HG03442 (cell line): Measurements from ENCODE around the gene SPN.
"Not testable (repeated sequence)": the region's sequence is repeated elsewhere in the genome, so short reads cannot be mapped to it uniquely, and the experiment has no call there.

Source experiments
- ATAC-seq: cut with Tn5 transposase; IDR thresholded peaks from one replicate; pipeline ENCODE4 v1.9.1; 2021; ENCODE audit warnings: mild to moderate bottlenecking, moderate library complexity; ENCODE audit not compliant: unreplicated experiment

SPN gene, protein sequence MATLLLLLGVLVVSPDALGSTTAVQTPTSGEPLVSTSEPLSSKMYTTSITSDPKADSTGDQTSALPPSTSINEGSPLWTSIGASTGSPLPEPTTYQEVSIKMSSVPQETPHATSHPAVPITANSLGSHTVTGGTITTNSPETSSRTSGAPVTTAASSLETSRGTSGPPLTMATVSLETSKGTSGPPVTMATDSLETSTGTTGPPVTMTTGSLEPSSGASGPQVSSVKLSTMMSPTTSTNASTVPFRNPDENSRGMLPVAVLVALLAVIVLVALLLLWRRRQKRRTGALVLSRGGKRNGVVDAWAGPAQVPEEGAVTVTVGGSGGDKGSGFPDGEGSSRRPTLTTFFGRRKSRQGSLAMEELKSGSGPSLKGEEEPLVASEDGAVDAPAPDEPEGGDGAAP

GRCh38 chr16:29663016-29663806 lies at the start of gene SPN:
Gene SPN, plus strand, starts transcription at chr16:29663247. Its CDS starts 482 bp downstream, at chr16:29663729.
- no peak for ATAC-seq

DNA sequence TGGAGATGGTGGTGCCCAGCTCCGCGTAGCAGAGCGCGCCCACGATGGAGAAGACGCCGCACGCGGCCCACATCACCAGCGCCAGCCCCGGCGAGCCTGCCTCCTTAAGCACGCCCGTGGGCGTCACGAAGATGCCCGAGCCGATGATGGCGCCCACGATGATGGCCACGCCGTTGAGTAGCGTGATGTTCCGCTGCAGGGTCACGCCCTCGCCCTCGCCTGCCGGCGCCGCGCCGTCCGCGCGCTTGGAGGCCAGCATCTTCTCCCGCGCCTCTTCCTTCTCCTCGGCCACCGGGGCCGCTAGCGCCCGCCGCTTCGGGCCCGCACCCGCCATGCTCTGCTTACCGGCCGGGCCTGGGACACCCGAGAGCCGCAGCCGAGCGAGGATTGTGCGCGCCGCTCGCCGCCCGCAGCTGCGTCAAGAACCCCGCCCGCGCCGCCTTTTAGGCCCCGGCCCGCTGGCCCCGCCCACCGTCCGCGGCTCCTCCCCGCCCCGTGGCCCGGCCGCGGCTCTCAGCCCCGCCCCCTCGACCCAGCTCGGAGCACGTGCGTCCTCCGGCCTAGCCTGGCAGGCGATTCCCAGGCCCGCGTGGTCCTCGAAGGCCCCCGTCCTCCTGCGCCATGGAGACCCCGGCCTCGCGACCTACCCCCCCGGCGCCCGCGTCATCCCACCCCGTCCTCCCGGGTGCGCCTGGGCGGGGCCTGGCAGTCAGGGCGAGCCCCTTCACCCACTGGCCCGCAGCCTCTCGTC lies 49.6 kb upstream of the SPN start:
- peak; percentile 47 for ATAC-seq

GRCh38 chr16:29614691-29615314 lies 48.2 kb upstream of the SPN start:
- not testable (repeated sequence) for ATAC-seq

- not testable (repeated sequence) for ATAC-seq
These were observed 46.9 kb upstream of the SPN start for GRCh38 chr16:29616127-29616526.

GRCh38 chr16:29620591-29620990 lies 42.5 kb upstream of the SPN start:
- not testable (repeated sequence) for ATAC-seq

DNA sequence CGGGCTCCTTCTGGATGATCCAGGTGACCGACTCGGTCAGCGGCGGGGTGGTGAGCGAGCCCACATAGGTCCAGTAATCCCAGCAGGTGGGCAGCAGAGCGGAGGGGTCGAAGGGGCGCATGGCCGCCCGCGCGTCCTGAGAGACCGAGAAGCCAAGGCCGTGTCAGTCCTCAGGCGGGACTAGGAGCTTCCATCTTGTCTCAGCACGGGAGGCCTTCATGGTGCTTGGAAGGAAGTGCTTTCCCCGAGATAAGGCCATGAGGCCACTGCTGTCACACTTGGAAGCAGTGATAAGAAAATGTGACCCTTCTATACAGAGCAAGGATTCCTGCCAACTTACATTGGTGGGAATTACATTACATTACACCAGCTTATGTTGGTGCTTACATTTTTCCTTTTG lies 40.3 kb upstream of the SPN start:
- ATAC-seq: not testable (repeated sequence)

DNA sequence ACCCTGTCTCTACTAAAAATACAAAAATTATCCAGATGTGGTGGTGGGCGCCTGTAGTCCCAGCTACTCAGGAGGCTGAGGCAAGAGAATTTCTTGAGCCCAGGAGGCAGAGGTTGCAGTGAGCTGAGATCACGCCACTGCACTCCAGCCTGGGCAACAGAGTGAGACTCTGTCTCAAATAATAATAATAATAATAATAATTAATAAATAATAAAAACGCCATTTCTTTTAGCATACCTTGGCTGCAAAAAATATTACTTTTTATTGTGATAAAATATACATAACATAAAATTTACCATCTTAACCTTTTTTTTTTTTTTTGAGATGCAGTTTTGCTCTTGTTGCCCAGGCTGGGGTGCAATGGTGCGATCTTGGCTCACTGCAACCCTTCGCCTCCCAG lies 39.8 kb upstream of the SPN start:
- ATAC-seq: not testable (repeated sequence)

- not testable (repeated sequence) for ATAC-seq
These were observed 37.9 kb upstream of the SPN start for GRCh38 chr16:29625114-29625513.

DNA sequence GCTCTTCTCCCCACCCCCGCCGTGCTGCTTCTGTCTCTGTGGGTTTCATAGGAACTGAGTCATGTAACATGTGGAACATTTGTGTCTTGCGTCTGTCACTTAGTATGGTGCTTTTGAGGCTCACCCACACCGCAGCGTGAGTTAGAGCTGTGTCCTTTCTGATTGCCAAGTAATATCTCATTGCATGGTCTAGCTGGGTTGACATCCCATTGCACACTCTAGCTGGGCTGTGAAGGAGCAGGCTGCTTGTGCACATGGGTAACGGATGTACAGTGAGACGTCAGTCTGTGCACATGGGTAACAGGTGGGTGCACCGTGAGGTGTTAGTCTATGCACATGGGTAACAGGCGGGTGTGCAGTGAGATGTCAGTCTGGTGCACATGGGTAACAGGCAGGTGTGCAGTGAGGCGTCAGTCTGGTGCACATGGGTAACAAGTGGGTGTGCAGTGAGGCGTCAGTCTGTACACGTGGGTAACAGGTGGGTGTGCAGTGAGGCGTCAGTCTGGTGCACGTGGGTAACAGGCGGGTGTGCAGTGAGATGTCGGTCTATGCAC lies 36.2 kb upstream of the SPN start:
- peak; percentile 72 for ATAC-seq

- not testable (repeated sequence) for ATAC-seq
These were observed 35.4 kb upstream of the SPN start for GRCh38 chr16:29627661-29628075.

DNA sequence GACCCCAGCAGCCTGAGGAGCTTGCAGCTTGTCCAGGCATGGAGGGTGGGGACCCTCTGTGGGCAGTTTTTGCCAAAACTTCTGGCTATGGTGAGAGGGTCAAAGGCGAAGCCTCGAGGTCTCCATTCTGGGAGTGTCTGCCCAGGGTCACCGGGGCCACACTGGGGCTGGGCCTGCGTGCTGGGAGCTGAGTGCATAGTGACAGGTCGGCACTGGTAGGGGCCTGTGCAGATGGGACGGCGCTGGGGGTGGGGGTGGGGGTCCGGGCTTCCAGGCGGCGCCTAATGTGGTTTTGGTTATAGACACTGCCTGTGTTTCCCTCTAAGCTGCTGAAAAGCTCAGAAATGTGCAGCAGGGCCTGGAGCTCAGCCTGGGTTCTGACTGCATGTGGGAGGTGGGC lies 34.3 kb upstream of the SPN start:
- not testable (repeated sequence) for ATAC-seq

GRCh38 chr16:29629318-29629717 lies 33.7 kb upstream of the SPN start:
- ATAC-seq: not testable (repeated sequence)

DNA sequence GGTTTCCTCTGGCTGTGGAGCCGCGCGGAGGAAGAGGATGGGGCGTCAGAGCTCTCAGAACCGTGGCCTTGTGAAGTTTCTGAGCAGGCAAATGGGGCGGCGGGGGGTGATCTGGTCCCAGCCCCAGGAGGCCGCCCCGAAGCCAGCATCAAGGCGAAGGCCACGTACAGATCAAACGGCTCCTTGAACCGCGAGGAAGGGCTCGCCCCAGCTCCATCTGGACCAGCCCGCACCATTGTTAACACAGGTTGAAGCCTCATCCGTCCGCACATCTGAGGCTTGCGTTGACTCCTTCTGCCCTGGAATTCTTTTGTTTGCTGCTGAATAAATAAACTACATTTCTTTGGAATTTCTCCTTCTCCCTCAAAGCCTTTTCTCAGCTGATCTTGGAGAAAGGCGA lies 31.4 kb upstream of the SPN start:
- not testable (repeated sequence) for ATAC-seq

DNA sequence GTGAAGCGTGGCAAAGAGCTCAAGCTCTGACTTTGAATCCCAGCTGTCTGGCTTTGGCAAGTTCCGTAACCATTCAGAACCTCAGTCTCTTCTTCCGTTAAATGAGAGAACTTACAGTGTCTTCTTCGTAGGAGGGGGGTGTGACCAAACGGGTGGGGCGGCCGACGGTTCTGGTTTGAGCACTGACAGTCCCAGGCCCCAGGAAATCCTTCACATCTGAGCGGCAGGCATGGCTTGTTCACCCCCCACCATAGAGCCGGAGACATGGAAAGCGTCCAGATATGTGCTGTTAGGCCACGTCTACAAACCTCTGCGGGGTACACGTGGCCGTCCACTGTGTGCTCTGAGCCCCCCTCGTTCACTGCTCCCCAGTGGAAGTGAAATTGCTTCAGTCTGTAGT lies 27.1 kb upstream of the SPN start:
- ATAC-seq: not testable (repeated sequence)

GRCh38 chr16:29636368-29636767 lies 26.7 kb upstream of the SPN start:
- ATAC-seq: not testable (repeated sequence)

DNA sequence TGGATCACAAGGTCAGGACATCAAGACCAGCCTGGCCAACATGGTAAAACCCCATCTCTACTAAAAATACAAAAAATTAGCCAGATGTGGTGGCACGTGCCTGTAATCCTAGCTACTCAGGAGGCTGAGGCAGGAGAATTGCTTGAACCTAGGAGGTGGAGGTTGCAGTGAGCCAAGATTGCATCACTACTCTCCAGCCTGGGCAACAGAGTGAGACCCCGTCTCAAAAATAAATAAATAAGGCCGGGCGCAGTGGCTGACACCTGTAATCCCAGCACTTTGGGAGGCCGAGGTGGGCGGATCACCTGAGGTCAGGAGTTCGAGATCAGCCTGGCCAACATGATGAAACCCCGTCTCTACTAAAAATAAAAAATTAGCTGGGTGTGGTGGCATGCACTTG lies 24.3 kb upstream of the SPN start:
- not testable (repeated sequence) for ATAC-seq

- no peak for ATAC-seq
These were observed 21.5 kb upstream of the SPN start for GRCh38 chr16:29641561-29641960.

GRCh38 chr16:29643596-29643995 lies 19.5 kb upstream of the SPN start:
- no peak for ATAC-seq

DNA sequence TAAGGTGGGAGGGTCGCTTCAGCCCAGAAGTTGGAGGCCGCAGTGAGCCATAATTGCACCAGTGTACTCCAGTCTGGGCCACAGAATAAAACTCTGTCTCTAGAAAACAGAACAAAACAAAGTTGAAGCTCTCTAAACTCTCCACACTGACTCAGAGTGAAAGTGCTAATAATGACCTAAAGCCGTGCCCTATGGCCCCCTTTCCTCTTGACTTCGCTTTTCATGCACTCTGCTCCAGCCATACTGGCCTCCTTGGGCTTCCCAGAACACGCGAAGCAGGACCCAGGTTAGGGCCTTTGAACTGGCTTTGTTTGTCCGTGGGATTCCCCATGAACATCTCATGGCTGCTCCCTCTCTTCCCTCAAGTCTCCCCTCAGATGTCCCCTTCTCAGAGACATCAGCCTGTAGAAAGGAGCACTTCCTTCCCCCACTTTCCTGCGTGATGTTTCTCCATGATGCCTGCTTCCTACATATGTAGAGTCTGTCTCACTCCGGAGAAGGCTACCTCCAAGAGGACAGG lies 18.6 kb upstream of the SPN start:
- peak; percentile 61 for ATAC-seq
